Uterus (tissue), 2 donors: Measurements from ENCODE around the gene PLA1A.

Source experiments
- POLR2A ChIP-seq, 2 donors: fragments of 450-650 bp; IDR thresholded peaks; one replicate each; pipeline ENCODE4 v1.6.1; 2016; ENCODE audit warnings: antibody characterized with exemption in 2 of 2, mild to moderate bottlenecking in 1 of 2, moderate library complexity in 1 of 2
- TF ChIP-seq, protein P1 (sequence below), 4 experiments: fragments of 200-600 bp in 2 of 4; fragments of 450-650 bp in 2 of 4; sonication (generic) in 2 of 4; IDR thresholded peaks; one replicate each; pipeline ENCODE4 v1.5.1; 2016 to 2019; ENCODE audit warnings: antibody characterized with exemption in 4 of 4, mild to moderate bottlenecking in 2 of 4, moderate library complexity in 1 of 4

DNA sequence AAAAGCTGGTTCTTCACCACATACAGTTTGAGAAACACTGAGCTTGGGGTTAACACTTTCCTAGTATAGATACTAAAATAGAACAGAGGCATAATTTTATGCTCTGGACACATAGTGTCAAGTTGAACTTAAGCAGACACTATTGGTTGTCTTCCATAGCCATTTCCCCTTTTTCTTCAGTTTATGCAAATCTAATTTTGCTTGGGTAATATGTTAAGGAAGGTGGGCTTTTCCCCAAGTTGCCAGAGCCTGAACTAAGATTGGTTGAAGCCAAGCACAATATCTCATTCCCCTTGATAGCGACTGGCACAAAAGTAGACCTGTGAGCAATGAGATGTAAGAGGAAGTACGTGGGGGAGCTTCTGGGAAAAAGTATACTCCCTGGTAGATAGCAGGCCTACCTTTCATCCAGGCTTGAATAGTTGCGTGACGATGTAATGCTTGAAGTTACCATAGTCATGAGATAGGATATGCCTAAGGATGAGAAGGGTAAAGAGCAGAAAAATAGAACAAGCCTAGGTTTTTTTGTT is 67.2 kb downstream of the PLA1A start:
- TF ChIP-seq, protein P1, sequence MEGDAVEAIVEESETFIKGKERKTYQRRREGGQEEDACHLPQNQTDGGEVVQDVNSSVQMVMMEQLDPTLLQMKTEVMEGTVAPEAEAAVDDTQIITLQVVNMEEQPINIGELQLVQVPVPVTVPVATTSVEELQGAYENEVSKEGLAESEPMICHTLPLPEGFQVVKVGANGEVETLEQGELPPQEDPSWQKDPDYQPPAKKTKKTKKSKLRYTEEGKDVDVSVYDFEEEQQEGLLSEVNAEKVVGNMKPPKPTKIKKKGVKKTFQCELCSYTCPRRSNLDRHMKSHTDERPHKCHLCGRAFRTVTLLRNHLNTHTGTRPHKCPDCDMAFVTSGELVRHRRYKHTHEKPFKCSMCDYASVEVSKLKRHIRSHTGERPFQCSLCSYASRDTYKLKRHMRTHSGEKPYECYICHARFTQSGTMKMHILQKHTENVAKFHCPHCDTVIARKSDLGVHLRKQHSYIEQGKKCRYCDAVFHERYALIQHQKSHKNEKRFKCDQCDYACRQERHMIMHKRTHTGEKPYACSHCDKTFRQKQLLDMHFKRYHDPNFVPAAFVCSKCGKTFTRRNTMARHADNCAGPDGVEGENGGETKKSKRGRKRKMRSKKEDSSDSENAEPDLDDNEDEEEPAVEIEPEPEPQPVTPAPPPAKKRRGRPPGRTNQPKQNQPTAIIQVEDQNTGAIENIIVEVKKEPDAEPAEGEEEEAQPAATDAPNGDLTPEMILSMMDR (IDR thresholded peaks at IDR 0.05), result no peak
- TF ChIP-seq POLR2A (IDR thresholded peaks at IDR 0.05), result no peak
